Measurements from ENCODE around the gene BSN. TPM values are rescaled to one million over a fixed set of nuclear protein-coding genes. Genes with fewer than 3 reads are reported as not detected.

BSN gene
- total RNA-seq, 1 experiment from 2014 or later = 0.37 TPM

DNA sequence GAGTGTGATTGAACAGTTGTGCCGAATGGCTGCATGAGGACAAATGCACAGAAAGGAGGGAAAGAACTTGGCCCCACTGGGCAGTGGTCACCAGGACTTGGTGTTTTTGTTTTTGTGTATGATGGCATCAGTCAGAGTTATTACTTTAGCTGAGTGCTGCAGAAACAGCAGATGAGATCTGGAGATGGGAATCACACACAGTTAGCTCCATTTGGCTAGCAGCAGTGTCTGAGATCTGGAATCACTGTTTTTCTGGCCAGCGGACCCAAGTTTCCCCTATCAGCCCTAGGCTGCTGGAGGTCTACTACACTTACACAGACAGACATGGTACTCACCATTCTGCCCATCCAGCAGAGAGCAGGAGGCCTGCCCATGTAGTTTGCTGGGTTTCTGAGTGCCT is 74.0 kb downstream of the BSN start:
- DNase-seq = no peak
- Histone ChIP-seq H3K4me3 (ENCODE audit: low read length) (no peak overlapping the region), H3K27ac (ENCODE audit: low read length) (no peak overlapping the region), H3K4me2 (ENCODE audit: low read depth, low read length, poor library complexity, severe bottlenecking) (no peak overlapping the region), H3K36me3 (ENCODE audit: insufficient read depth, low read length) (no peaks in the 10 kb centered on the region), H2AFZ (ENCODE audit: low read length) (no peak overlapping the region), H4K20me1 (ENCODE audit: insufficient read depth, low read depth, low read length) (0 out of 2 replicates have a peak, but pooled peaks cover 3% of the 10 kb centered on the region), H3K9ac (ENCODE audit: low read length) (no peak overlapping the region), H3K9me2 (replicated peaks; ENCODE audit: insufficient read depth, low read length) (no peaks in the 10 kb centered on the region), H3K79me2 (ENCODE audit: low read length) (no peaks in the 10 kb centered on the region), H3K4me1 (ENCODE audit: low read length) (no peaks in the 10 kb centered on the region), H3K27me3 (ENCODE audit: low read length) (no peaks in the 10 kb centered on the region), H3K9me3 (ENCODE audit: low read length) (no peaks in the 10 kb centered on the region)

DNA sequence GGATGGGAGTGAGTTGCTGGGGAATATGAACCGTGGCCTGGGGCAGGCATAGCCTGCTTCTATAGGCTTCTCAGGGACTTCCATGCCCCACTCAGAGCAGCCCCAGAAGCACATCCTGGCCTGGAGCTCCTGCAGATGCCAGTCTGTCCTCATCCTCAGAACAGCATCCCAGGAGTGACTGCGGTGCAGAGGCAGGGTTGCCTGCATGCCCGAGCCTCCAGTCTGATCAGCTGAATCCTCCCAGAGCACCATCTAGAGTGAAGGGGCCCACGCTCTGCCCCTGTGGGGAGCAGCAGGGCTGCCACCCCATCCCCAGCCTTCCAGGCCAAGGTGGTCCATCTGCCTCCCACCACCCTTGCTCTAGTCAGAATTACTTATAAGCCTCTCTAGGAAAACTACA is 75.2 kb downstream of the BSN start:
- no peak for DNase-seq
- H3K4me1 ChIP-seq (ENCODE audit: low read length) = no peaks in the 10 kb centered on the region
- H2AFZ ChIP-seq (ENCODE audit: low read length) = no peak overlapping the region
- H3K36me3 ChIP-seq (ENCODE audit: insufficient read depth, low read length) = no peaks in the 10 kb centered on the region
- H4K20me1 ChIP-seq (ENCODE audit: insufficient read depth, low read depth, low read length) = no peaks in the 10 kb centered on the region
- no peak overlapping the region for H3K4me2 ChIP-seq (ENCODE audit: low read depth, low read length, poor library complexity, severe bottlenecking)
- no peak overlapping the region for H3K27ac ChIP-seq (ENCODE audit: low read length)
- H3K9me2 ChIP-seq (replicated peaks; ENCODE audit: insufficient read depth, low read length) = no peaks in the 10 kb centered on the region
- no peaks in the 10 kb centered on the region for H3K27me3 ChIP-seq (ENCODE audit: low read length)
- H3K9me3 ChIP-seq (ENCODE audit: low read length) = no peaks in the 10 kb centered on the region
- no peaks in the 10 kb centered on the region for H3K79me2 ChIP-seq (ENCODE audit: low read length)
- no peak overlapping the region for H3K9ac ChIP-seq (ENCODE audit: low read length)
- H3K4me3 ChIP-seq (ENCODE audit: low read length) = no peak overlapping the region

DNA sequence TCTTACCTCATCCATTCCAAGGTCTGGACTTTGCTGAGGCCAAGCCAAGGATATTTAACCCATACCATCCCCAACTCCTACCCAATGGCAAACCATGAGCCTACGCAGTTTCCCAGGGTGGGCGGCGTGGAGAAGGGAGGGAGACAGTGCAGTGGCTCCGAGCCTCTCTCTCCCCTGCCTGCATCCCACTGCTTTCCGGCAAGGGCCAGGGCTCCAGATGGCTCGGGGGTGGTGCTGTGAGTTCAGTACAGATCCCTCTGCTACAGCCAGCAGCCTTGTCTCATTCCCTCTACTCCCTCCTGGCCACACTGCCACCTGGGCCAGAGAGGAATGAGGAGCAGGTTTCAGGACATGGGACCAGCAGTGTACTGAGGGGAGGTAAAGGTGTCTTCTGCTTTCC is 75.6 kb downstream of the BSN start:
- no peak overlapping the region for H3K27ac ChIP-seq (ENCODE audit: low read length)
- H3K79me2 ChIP-seq (ENCODE audit: low read length) = no peaks in the 10 kb centered on the region
- no peaks in the 10 kb centered on the region for H3K9me2 ChIP-seq (replicated peaks; ENCODE audit: insufficient read depth, low read length)
- H3K36me3 ChIP-seq (ENCODE audit: insufficient read depth, low read length) = no peaks in the 10 kb centered on the region
- H2AFZ ChIP-seq (ENCODE audit: low read length) = no peak overlapping the region
- H3K4me3 ChIP-seq (ENCODE audit: low read length) = no peak overlapping the region
- no peaks in the 10 kb centered on the region for H3K9me3 ChIP-seq (ENCODE audit: low read length)
- H3K4me1 ChIP-seq (ENCODE audit: low read length) = no peaks in the 10 kb centered on the region
- no peak for DNase-seq
- H3K4me2 ChIP-seq (ENCODE audit: low read depth, low read length, poor library complexity, severe bottlenecking) = no peak overlapping the region
- no peaks in the 10 kb centered on the region for H4K20me1 ChIP-seq (ENCODE audit: insufficient read depth, low read depth, low read length)
- H3K27me3 ChIP-seq (ENCODE audit: low read length) = no peaks in the 10 kb centered on the region
- no peak overlapping the region for H3K9ac ChIP-seq (ENCODE audit: low read length)

DNA sequence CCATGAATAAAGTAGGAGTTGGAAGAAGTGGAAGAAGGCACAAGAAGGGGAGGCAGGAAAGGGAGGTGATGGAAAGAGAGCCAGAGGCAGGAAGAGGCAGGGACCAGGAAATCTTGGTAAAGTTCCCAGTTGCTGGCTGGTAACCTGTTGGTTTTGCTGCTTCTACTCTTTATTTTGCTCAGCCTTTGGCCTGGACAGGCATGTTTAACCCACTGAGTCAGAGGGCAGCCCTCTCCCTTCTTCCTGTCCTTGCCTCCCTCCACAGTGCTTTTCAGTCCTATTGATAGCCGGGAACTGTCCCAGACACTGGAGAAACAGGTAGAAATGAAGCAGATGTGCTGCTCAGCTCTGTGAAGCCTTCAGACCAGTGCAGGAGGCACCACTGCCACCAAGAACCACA is 76.5 kb downstream of the BSN start:
- Histone ChIP-seq H3K9me3 (ENCODE audit: low read length) (no peaks in the 10 kb centered on the region), H2AFZ (ENCODE audit: low read length) (no peak overlapping the region), H3K36me3 (ENCODE audit: insufficient read depth, low read length) (no peaks in the 10 kb centered on the region), H3K4me3 (ENCODE audit: low read length) (no peak overlapping the region), H3K27ac (ENCODE audit: low read length) (no peak overlapping the region), H3K9ac (ENCODE audit: low read length) (no peak overlapping the region), H3K79me2 (ENCODE audit: low read length) (no peaks in the 10 kb centered on the region), H4K20me1 (ENCODE audit: insufficient read depth, low read depth, low read length) (no peaks in the 10 kb centered on the region), H3K9me2 (replicated peaks; ENCODE audit: insufficient read depth, low read length) (no peaks in the 10 kb centered on the region), H3K4me1 (ENCODE audit: low read length) (no peaks in the 10 kb centered on the region), H3K27me3 (ENCODE audit: low read length) (no peaks in the 10 kb centered on the region), H3K4me2 (ENCODE audit: low read depth, low read length, poor library complexity, severe bottlenecking) (no peak overlapping the region)
- DNase-seq = no peak

DNA sequence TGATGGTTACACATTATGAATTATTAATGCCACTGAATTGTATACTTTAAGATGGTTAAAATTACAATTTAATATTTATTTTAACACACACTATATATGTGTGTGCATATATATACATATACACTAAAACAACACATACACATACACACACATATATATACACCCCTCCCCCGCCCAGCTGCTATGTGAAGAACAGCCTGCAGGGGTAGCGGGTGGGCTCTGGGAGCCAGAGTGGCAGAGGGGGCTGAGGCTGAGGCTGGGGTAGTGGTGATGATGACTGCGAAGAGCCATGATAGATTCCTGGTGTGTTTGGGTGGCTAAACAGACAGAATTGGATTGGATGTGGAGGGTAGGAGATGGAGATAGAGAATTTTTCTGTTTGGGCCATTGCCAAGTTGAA is 80.5 kb downstream of the BSN start:
- Histone ChIP-seq H3K27ac (ENCODE audit: low read length) (no peak overlapping the region), H3K27me3 (ENCODE audit: low read length) (no peaks in the 10 kb centered on the region), H3K4me3 (ENCODE audit: low read length) (no peak overlapping the region), H3K9ac (ENCODE audit: low read length) (no peak overlapping the region), H4K20me1 (ENCODE audit: insufficient read depth, low read depth, low read length) (no peaks in the 10 kb centered on the region), H3K9me3 (ENCODE audit: low read length) (no peaks in the 10 kb centered on the region), H3K79me2 (ENCODE audit: low read length) (no peaks in the 10 kb centered on the region), H3K4me1 (ENCODE audit: low read length) (no peaks in the 10 kb centered on the region), H3K36me3 (ENCODE audit: insufficient read depth, low read length) (no peaks in the 10 kb centered on the region), H3K9me2 (replicated peaks; ENCODE audit: insufficient read depth, low read length) (no peaks in the 10 kb centered on the region), H3K4me2 (ENCODE audit: low read depth, low read length, poor library complexity, severe bottlenecking) (no peak overlapping the region), H2AFZ (ENCODE audit: low read length) (no peak overlapping the region)
- DNase-seq = no peak

DNA sequence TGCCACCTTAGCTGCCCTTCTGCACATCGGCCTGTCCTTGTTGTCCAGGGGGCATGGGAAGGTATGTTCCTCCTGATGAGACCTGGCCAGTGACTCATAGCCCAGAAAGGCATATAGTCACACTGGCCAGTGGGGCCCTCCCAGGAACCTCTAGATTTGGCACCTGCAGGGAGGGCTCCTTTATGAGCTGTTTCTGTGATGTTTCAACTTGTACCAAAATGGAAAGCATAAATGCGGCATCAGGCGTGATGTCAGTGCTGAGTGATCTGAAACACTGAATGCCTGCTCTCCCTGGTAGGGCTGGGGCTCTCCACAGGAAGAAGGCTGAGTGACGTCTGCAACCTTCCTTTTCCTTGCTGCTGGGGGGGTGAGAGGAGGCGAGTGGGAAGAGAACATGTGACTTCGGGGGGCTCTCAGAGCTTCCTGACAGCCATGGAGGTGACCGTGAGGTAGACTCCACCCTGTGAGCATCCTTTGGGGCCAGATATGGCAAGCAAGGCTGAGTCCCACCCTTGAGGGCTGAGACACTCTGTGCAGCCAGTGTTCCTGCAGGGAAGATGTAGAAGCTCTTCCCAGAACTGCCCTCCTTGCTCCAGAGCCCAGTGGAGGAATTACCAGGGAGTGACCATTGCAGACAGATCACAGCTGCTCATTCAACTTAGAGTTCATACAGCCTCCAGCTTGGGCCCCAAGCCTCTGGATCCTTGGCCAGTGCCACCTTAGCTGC is 82.8 kb downstream of the BSN start:
- Histone ChIP-seq H3K79me2 (ENCODE audit: low read length) (no peaks in the 10 kb centered on the region), H4K20me1 (ENCODE audit: insufficient read depth, low read depth, low read length) (no peaks in the 10 kb centered on the region), H3K27ac (ENCODE audit: low read length) (no peak overlapping the region), H2AFZ (ENCODE audit: low read length) (no peak overlapping the region), H3K9me2 (replicated peaks; ENCODE audit: insufficient read depth, low read length) (no peaks in the 10 kb centered on the region), H3K4me2 (ENCODE audit: low read depth, low read length, poor library complexity, severe bottlenecking) (no peak overlapping the region), H3K36me3 (ENCODE audit: insufficient read depth, low read length) (no peaks in the 10 kb centered on the region), H3K4me3 (ENCODE audit: low read length) (no peak overlapping the region), H3K9ac (ENCODE audit: low read length) (no peak overlapping the region), H3K27me3 (ENCODE audit: low read length) (no peaks in the 10 kb centered on the region), H3K4me1 (ENCODE audit: low read length) (no peaks in the 10 kb centered on the region), H3K9me3 (ENCODE audit: low read length) (no peaks in the 10 kb centered on the region)
- DNase-seq = no peak

DNA sequence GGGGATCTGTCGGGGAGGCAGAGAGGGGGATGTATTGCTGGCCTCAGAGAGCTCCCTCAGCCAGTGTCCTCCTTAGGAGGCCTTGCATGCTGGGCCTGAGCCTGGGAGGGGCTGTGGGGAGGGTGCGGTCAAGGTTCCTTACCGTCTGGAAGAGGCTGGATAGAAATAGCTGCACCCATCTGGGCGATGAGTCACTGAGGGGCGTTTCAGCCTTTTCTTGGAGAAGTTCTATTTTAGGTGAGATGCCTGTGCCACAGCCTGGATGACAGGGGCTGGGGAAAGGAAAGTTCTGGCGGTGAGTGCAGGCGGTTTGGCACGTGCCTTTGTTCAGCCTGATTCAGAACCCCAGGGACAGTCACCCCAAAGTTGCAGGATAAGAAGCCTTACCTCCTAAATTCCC is 84.2 kb downstream of the BSN start:
- no peaks in the 10 kb centered on the region for H3K36me3 ChIP-seq (ENCODE audit: insufficient read depth, low read length)
- H3K79me2 ChIP-seq (ENCODE audit: low read length) = no peaks in the 10 kb centered on the region
- no peak overlapping the region for H3K9ac ChIP-seq (ENCODE audit: low read length)
- no peaks in the 10 kb centered on the region for H3K9me2 ChIP-seq (replicated peaks; ENCODE audit: insufficient read depth, low read length)
- H3K9me3 ChIP-seq (ENCODE audit: low read length) = no peaks in the 10 kb centered on the region
- DNase-seq = no peak
- no peaks in the 10 kb centered on the region for H3K4me1 ChIP-seq (ENCODE audit: low read length)
- H3K4me2 ChIP-seq (ENCODE audit: low read depth, low read length, poor library complexity, severe bottlenecking) = no peak overlapping the region
- no peak overlapping the region for H3K4me3 ChIP-seq (ENCODE audit: low read length)
- H4K20me1 ChIP-seq (ENCODE audit: insufficient read depth, low read depth, low read length) = no peaks in the 10 kb centered on the region
- H3K27me3 ChIP-seq (ENCODE audit: low read length) = no peaks in the 10 kb centered on the region
- no peak overlapping the region for H3K27ac ChIP-seq (ENCODE audit: low read length)
- H2AFZ ChIP-seq (ENCODE audit: low read length) = no peak overlapping the region

DNA sequence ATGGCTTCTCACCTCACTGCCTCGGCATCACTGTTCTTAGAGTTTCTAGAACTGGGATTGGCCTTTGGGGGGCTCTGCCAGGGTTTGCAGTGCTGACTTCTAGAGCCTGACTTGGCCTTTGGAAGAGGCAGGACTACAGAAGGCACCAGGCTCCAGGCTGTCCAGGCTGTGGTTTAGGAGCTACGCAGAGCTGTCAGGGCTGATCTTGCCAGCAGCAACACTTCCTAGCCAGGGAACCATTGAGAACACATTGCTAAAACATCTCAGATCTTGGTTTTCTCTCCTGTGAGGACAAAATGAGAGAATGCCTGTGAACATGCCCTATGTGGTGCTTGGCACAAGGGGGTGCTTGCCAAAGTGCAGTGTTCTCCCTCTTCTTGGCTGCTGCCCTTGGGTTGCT is 85.3 kb downstream of the BSN start:
- H3K27me3 ChIP-seq (ENCODE audit: low read length) = no peaks in the 10 kb centered on the region
- no peak overlapping the region for H3K4me3 ChIP-seq (ENCODE audit: low read length)
- no peaks in the 10 kb centered on the region for H4K20me1 ChIP-seq (ENCODE audit: insufficient read depth, low read depth, low read length)
- no peaks in the 10 kb centered on the region for H3K9me2 ChIP-seq (replicated peaks; ENCODE audit: insufficient read depth, low read length)
- H2AFZ ChIP-seq (ENCODE audit: low read length) = no peak overlapping the region
- H3K79me2 ChIP-seq (ENCODE audit: low read length) = no peaks in the 10 kb centered on the region
- H3K9me3 ChIP-seq (ENCODE audit: low read length) = no peaks in the 10 kb centered on the region
- no peak overlapping the region for H3K27ac ChIP-seq (ENCODE audit: low read length)
- H3K4me2 ChIP-seq (ENCODE audit: low read depth, low read length, poor library complexity, severe bottlenecking) = no peak overlapping the region
- DNase-seq = no peak
- no peak overlapping the region for H3K9ac ChIP-seq (ENCODE audit: low read length)
- H3K4me1 ChIP-seq (ENCODE audit: low read length) = no peaks in the 10 kb centered on the region
- no peaks in the 10 kb centered on the region for H3K36me3 ChIP-seq (ENCODE audit: insufficient read depth, low read length)

Measured in Karpas-422 (cell line).